Vagina (tissue), 2 donors: ENCODE measurements around the gene TMEM234.

Experiments used
- CTCF ChIP-seq, 3 experiments: fragments of 450-650 bp in 2 of 3; fragments of 200-600 bp in 1 of 3; sonication (generic) in 1 of 3; IDR thresholded peaks; one replicate each; pipeline ENCODE4 v1.5.1; 2017 to 2019; ENCODE audit warnings: antibody characterized with exemption in 3 of 3, mild to moderate bottlenecking in 2 of 3, moderate library complexity in 2 of 3
- POLR2A ChIP-seq, 2 donors: fragments of 450-650 bp; IDR thresholded peaks; one replicate each; pipeline ENCODE4 v1.6.1; 2017; ENCODE audit warnings: antibody characterized with exemption in 2 of 2, mild to moderate bottlenecking in 2 of 2, moderate library complexity in 2 of 2
- POLR2AphosphoS5 ChIP-seq, 2 donors: sonication (generic); formaldehyde crosslinking; IDR thresholded peaks; one replicate each; pipeline ENCODE4 v1.9.0; 2017; ENCODE audit warnings: antibody characterized with exemption in 2 of 2, mild to moderate bottlenecking in 2 of 2, low read depth in 1 of 2; ENCODE audit not compliant: insufficient read depth in 1 of 2

DNA sequence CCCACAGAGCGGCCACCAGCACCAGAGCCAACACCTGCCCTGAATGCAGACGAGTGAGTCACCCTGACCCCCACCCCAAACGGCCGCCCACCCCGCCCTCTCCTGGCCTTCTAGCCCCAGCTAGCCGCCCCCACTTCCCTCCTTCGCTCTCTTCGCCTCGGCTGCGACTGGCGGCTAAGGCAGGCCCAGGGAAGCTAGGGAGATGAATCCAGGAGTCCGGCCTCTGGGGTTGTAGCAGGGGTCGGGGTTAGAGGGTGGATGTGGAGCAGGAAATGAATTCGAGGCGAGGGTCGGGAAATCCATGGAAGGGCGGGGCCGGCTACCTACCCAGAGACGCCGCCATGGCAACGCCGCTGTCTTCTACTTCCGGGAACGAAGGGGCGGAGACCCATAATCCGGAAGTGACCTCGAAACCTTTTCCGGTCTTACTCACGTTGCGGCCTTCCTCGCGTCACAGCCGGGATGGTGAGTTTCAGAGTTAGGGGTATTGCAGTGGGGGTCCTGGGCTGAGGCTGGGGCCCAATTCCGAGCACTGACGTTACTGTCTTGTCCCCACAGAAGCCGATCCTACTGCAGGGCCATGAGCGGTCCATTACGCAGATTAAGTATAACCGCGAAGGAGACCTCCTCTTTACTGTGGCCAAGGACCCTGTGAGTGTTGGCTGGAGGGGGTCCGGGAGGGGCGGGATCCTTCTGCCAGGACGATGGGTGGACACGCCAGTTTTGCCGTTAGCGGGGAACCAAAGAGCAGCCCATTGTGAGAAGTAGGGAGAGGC is at the start of gene TMEM234, which contains the start of gene EIF3I:
- TF ChIP-seq POLR2AphosphoS5 (IDR thresholded peaks at IDR 0.05; ENCODE audit: insufficient read depth in 1 of 2, low read depth in 1 of 2): peak; percentile 95
- no peak for TF ChIP-seq CTCF (IDR thresholded peaks at IDR 0.05)
- peak in 1 of 2 donors; percentile 71 for TF ChIP-seq POLR2A (IDR thresholded peaks at IDR 0.05)
